H1 (cell line): ENCODE measurements around the gene PLEKHG3. TPM values are rescaled to one million over a fixed set of nuclear protein-coding genes. Genes with fewer than 3 reads are reported as not detected.

ENCODE experiments used
- CEBPB ChIP-seq: IDR thresholded peaks from 2 replicates; pipeline ENCODE4 v1.6.1; 2012; ENCODE audit warnings: low read depth, low read length
- CREB1 ChIP-seq: IDR thresholded peaks from 2 replicates; pipeline ENCODE4 v1.6.1; 2012; ENCODE audit warnings: inconsistent platforms
- JUND ChIP-seq: IDR thresholded peaks from 2 replicates; pipeline ENCODE4 v1.6.1; 2011; ENCODE audit warnings: mild to moderate bottlenecking, improper control_type of control experiment, low read length
- SRF ChIP-seq: IDR thresholded peaks from 2 replicates; pipeline ENCODE4 v1.6.1; 2011; ENCODE audit warnings: mild to moderate bottlenecking, low read depth, low read length, moderate library complexity
- polyA plus RNA-seq, 7 experiments: library from polyadenylated mRNA; depleted of rRNA in 3 of 7; stranded (reverse) in 5 of 7; unstranded in 2 of 7; fragments of >200 nt in 5 of 7; fragments of 200-250 nt in 2 of 7; gene quantifications; 1 replicate in 5 of 7; 2 replicates in 1 of 7; 4 replicates in 1 of 7; pipeline versions ENCODE4 v1.2.1 to v1.2.3, GENCODE V29; 2011 to 2013; ENCODE audit warnings: missing spikeins in 2 of 7, mixed read lengths in 2 of 7
- total RNA-seq: library from RNA; stranded (reverse); fragmentation: NEBNext Ultra II Directional; extraction: Animal tissue kit (Norgen Biotek cat#: 25700); gene quantifications from 2 replicates; pipeline ENCODE4 v1.2.1, GENCODE V29; 2021

PLEKHG3 gene
- total and polyA plus RNA-seq, 2 of the 8 experiments (the other 6 are each of a cell fraction or from before 2014, with no cell fraction given) = 43.4 to 90.6 TPM

GRCh38 chr14:64728856-64729255, 24.6 kb downstream of the PLEKHG3 start (continued):
- TF ChIP-seq CEBPB (no peak), CREB1 (no peak), SRF (no peak), JUND (no peak)
